GM12878 (cell line): ENCODE results near the gene SLX9. TPM values are rescaled to one million over a fixed set of nuclear protein-coding genes. Genes with fewer than 3 reads are reported as not detected.

ENCODE experiments used
- ATF3 ChIP-seq: IDR thresholded peaks from 2 replicates; pipeline ENCODE4 v1.6.1; 2011; ENCODE audit warnings: low read depth, mild to moderate bottlenecking, low read length, moderate library complexity, borderline replicate concordance; ENCODE audit errors: extremely low read depth
- CHD1 ChIP-seq: IDR thresholded peaks from 2 replicates; pipeline ENCODE4 v1.6.1; 2012; ENCODE audit warnings: low read depth, low read length, improper control_type of control experiment
- CREB1 ChIP-seq: IDR thresholded peaks from 2 replicates; pipeline ENCODE4 v1.6.1; 2012; ENCODE audit warnings: low read depth, mild to moderate bottlenecking, inconsistent platforms
- CUX1 ChIP-seq: IDR thresholded peaks from 2 replicates; pipeline ENCODE4 v1.6.1; 2012; ENCODE audit warnings: improper control_type of control experiment, low read depth, low read length; ENCODE audit not compliant: insufficient replicate concordance
- EP300 ChIP-seq, 2 experiments: fragments of 150-350 bp in 1 of 2; IDR thresholded peaks; 2 replicates each; pipeline ENCODE4 v1.6.1; 2011 to 2012; ENCODE audit warnings: low read depth in 2 of 2, low read length in 2 of 2, borderline replicate concordance in 1 of 2, improper control_type of control experiment in 1 of 2, inconsistent platforms in 1 of 2; ENCODE audit not compliant: control insufficient read depth in 1 of 2
- GATAD2B ChIP-seq: fragments of 450-650 bp; conservative IDR thresholded peaks from 2 replicates; pipeline ENCODE4 v1.6.1; 2017; ENCODE audit warnings: low read depth, mild to moderate bottlenecking, moderate library complexity
- IKZF1 ChIP-seq: fragments of 450-650 bp; conservative IDR thresholded peaks from 2 replicates; pipeline ENCODE4 v1.6.1; 2017; ENCODE audit warnings: antibody characterized with exemption, mild to moderate bottlenecking
- LARP7 ChIP-seq: fragments of 450-650 bp; IDR thresholded peaks from 2 replicates; pipeline ENCODE4 v1.6.1; 2017; ENCODE audit warnings: mild to moderate bottlenecking
- NR2C1 ChIP-seq: fragments of 450-650 bp; IDR thresholded peaks from 2 replicates; pipeline ENCODE4 v1.6.1; 2017; ENCODE audit warnings: antibody characterized with exemption, mild to moderate bottlenecking, moderate library complexity
- polyA plus RNA-seq, 11 experiments: library from polyadenylated mRNA; depleted of rRNA in 4 of 11; unstranded in 6 of 11; stranded (reverse) in 5 of 11; fragments of >200 nt; fragmentation: Nextera tagmentation in 4 of 11; fragmentation: Illumina TruSeq in 1 of 11; extraction: Ambion mirVana in 4 of 11; extraction: Trizol in 1 of 11; gene quantifications; 1 replicate in 1 of 11; 2 replicates in 10 of 11; pipeline versions ENCODE4 v1.2.1 to v1.2.3, GENCODE V29; 2011 to 2016; ENCODE audit warnings: inconsistent platforms in 2 of 11, missing spikeins in 2 of 11, low read depth in 1 of 11
- total RNA-seq, 4 experiments: library from RNA; depleted of rRNA in 3 of 4; stranded (reverse); fragments of >200 nt in 3 of 4; fragmentation: Illumina TruSeq in 1 of 4; extraction: Trizol in 1 of 4; gene quantifications; 2 replicates each; pipeline versions ENCODE4 v1.2.1 to v1.2.3, GENCODE V29; 2013 to 2021

The SLX9 gene
- total and polyA plus RNA-seq, 10 of the 15 experiments (the other 5 are each of a cell fraction or from before 2014, with no cell fraction given): 0.69 to 81.3 (median 33.9) TPM

- no peak for TF ChIP-seq CUX1
- no peak for TF ChIP-seq LARP7
- no peak for TF ChIP-seq IKZF1
- no peak for TF ChIP-seq CREB1
- no peak for TF ChIP-seq NR2C1
- TF ChIP-seq EP300 (IDR thresholded peaks at IDR 0.05; ENCODE audit: borderline replicate concordance in 1 of 2, control insufficient read depth in 1 of 2, low read depth in 2 of 2, low read length in 2 of 2): no peak
- TF ChIP-seq GATAD2B: no peak
- TF ChIP-seq CHD1: no peak
- TF ChIP-seq ATF3: no peak
Measured at GRCh38 chr21:44952116-44952928, 12.5 kb downstream of the SLX9 start (continued).
